ENCODE results near the gene ABCC4. TPM values are rescaled to one million over a fixed set of nuclear protein-coding genes. Genes with fewer than 3 reads are reported as not detected.
"Not testable (repeated sequence)": the region's sequence is repeated elsewhere in the genome, so short reads cannot be mapped to it uniquely, and the experiment has no call there.

ABCC4 gene
- total RNA-seq, 1 donor from 2014 or later = 2.5 TPM

- no peak for DNase-seq
- intact Hi-C loops (cut with DNase I) = no loop called here
- ATAC-seq (ENCODE audit: poor library complexity) = no peak
Observed at GRCh38 chr13:95185311-95185710, 115.9 kb downstream of the ABCC4 start.

- ATAC-seq (ENCODE audit: poor library complexity) = no peak
- DNase-seq = no peak
- intact Hi-C loops (cut with DNase I) = no loop called here
Observed at GRCh38 chr13:95184317-95184716, 116.9 kb downstream of the ABCC4 start.

GRCh38 chr13:95182570-95183265 is 118.5 kb downstream of the ABCC4 start:
- ATAC-seq (ENCODE audit: poor library complexity) (no peak), DNase-seq (no peak)
- intact Hi-C loops (cut with DNase I) = no loop called here

GRCh38 chr13:95181586-95181985 is 119.7 kb downstream of the ABCC4 start:
- DNase-seq = no peak
- ATAC-seq (ENCODE audit: poor library complexity) = no peak
- intact Hi-C loops (cut with DNase I) = no loop called here

- intact Hi-C loops (cut with DNase I) = no loop called here
- DNase-seq (no peak), ATAC-seq (ENCODE audit: poor library complexity) (peak; percentile 87)
Observed at GRCh38 chr13:95180513-95181245, 120.6 kb downstream of the ABCC4 start.

- ATAC-seq (ENCODE audit: poor library complexity) = no peak
- no peak for DNase-seq
- intact Hi-C loops (cut with DNase I) = no loop called here
Observed at GRCh38 chr13:95176611-95177259, 124.5 kb downstream of the ABCC4 start.

GRCh38 chr13:95174517-95174916 is 126.7 kb downstream of the ABCC4 start:
- intact Hi-C loops (cut with DNase I) = no loop called here

GRCh38 chr13:95168191-95168590 is 133.1 kb downstream of the ABCC4 start:
- DNase-seq (no peak), ATAC-seq (ENCODE audit: poor library complexity) (no peak)
- intact Hi-C loops (cut with DNase I) = no loop called here

More at GRCh38 chr13:95174517-95174916, 126.7 kb downstream of the ABCC4 start:
- ATAC-seq (ENCODE audit: poor library complexity) (no peak), DNase-seq (no peak)

GRCh38 chr13:95167003-95167402 is 134.2 kb downstream of the ABCC4 start:
- intact Hi-C loops (cut with DNase I); ATAC-seq (ENCODE audit: poor library complexity); DNase-seq: not testable (repeated sequence)

- DNase-seq (no peak), ATAC-seq (ENCODE audit: poor library complexity) (no peak)
- intact Hi-C loops (cut with DNase I) = no loop called here
Observed at GRCh38 chr13:95164830-95165229, 136.4 kb downstream of the ABCC4 start.

- intact Hi-C loops (cut with DNase I) = no loop called here
- no peak for DNase-seq
- ATAC-seq (ENCODE audit: poor library complexity) = no peak
Observed at GRCh38 chr13:95160112-95160906, 140.9 kb downstream of the ABCC4 start.

- no peak for DNase-seq
- ATAC-seq (ENCODE audit: poor library complexity) = no peak
- intact Hi-C loops (cut with DNase I) = no loop called here
Observed at GRCh38 chr13:95159458-95159857, 141.8 kb downstream of the ABCC4 start.

GRCh38 chr13:95156208-95156607 is 145.0 kb downstream of the ABCC4 start:
- no peak for DNase-seq
- intact Hi-C loops (cut with DNase I) = no loop called here
- ATAC-seq (ENCODE audit: poor library complexity) = no peak

GRCh38 chr13:95155504-95155903 is 145.7 kb downstream of the ABCC4 start:
- DNase-seq (no peak), ATAC-seq (ENCODE audit: poor library complexity) (no peak)
- intact Hi-C loops (cut with DNase I) = no loop called here

- intact Hi-C loops (cut with DNase I) = no loop called here
- no peak for ATAC-seq (ENCODE audit: poor library complexity)
- DNase-seq = no peak
Observed at GRCh38 chr13:95155093-95155492, 146.2 kb downstream of the ABCC4 start.

GRCh38 chr13:95154413-95154886 is 146.8 kb downstream of the ABCC4 start:
- intact Hi-C loops (cut with DNase I) = no loop called here
- DNase-seq = no peak
- no peak for ATAC-seq (ENCODE audit: poor library complexity)

GRCh38 chr13:95153647-95154412 is 147.4 kb downstream of the ABCC4 start:
- DNase-seq (no peak), ATAC-seq (ENCODE audit: poor library complexity) (no peak)
- intact Hi-C loops (cut with DNase I) = no loop called here

GRCh38 chr13:95151942-95152587 is 149.2 kb downstream of the ABCC4 start:
- no peak for DNase-seq
- intact Hi-C loops (cut with DNase I) = no loop called here
- ATAC-seq (ENCODE audit: poor library complexity) = no peak
